Endothelial cell of hepatic sinusoid (primary cell): ENCODE data around the gene OPALIN.

Experiments used
- in situ Hi-C: cut with HindIII; loops from 2 replicates; pipeline ENCODE4 v1.10.0; 2017; ENCODE audit warnings: low sequenced_read_pairs

Gene OPALIN

GRCh38 chr10:96374985-96375830 lies 16.4 kb upstream of the OPALIN start:
- in situ Hi-C loops = no loop called here

GRCh38 chr10:96374639-96374984 lies 15.8 kb upstream of the OPALIN start:
- in situ Hi-C loops = no loop called here

- in situ Hi-C loops = no loop called here
These were observed 15.2 kb upstream of the OPALIN start for GRCh38 chr10:96374004-96374403.

- in situ Hi-C loops = no loop called here
These were observed 12.6 kb upstream of the OPALIN start for GRCh38 chr10:96371356-96371755.

GRCh38 chr10:96370584-96371157 lies 11.9 kb upstream of the OPALIN start:
- in situ Hi-C loops = no loop called here

GRCh38 chr10:96369890-96370583 lies 11.2 kb upstream of the OPALIN start:
- in situ Hi-C loops = no loop called here

- in situ Hi-C loops = no loop called here
These were observed 10.2 kb upstream of the OPALIN start for GRCh38 chr10:96368971-96369370.

GRCh38 chr10:96367470-96367869 lies 8.7 kb upstream of the OPALIN start:
- in situ Hi-C loops = no loop called here

- in situ Hi-C loops = no loop called here
These were observed 7.7 kb upstream of the OPALIN start for GRCh38 chr10:96366508-96366907.

- in situ Hi-C loops = no loop called here
These were observed 6.8 kb upstream of the OPALIN start for GRCh38 chr10:96365571-96365970.

GRCh38 chr10:96360766-96361165 lies 2.0 kb upstream of the OPALIN start:
- in situ Hi-C loops = no loop called here

- in situ Hi-C loops = no loop called here
These were observed 1.5 kb upstream of the OPALIN start for GRCh38 chr10:96360331-96360730.

- in situ Hi-C loops = no loop called here
These were observed 814 bp upstream of the OPALIN start for GRCh38 chr10:96359616-96360015.

GRCh38 chr10:96357038-96357620 lies 1.7 kb downstream of the OPALIN start:
- in situ Hi-C loops = no loop called here

GRCh38 chr10:96352582-96352981 lies 6.2 kb downstream of the OPALIN start:
- in situ Hi-C loops = no loop called here

- in situ Hi-C loops = no loop called here
These were observed 6.8 kb downstream of the OPALIN start for GRCh38 chr10:96352027-96352426.

- in situ Hi-C loops = no loop called here
These were observed 12.5 kb downstream of the OPALIN start for GRCh38 chr10:96346295-96346694.

GRCh38 chr10:96345222-96345621 lies 13.6 kb downstream of the OPALIN start:
- in situ Hi-C loops = no loop called here

- in situ Hi-C loops = no loop called here
These were observed 14.6 kb downstream of the OPALIN start for GRCh38 chr10:96344178-96344577.

GRCh38 chr10:96342402-96342801 lies 16.4 kb downstream of the OPALIN start:
- in situ Hi-C loops = no loop called here
